CD4-positive, alpha-beta T cell treated with Interleukin-15 for 4 hours (primary cell): Measurements from ENCODE around the gene PPFIBP1.
"Not testable (repeated sequence)": the region's sequence is repeated elsewhere in the genome, so short reads cannot be mapped to it uniquely, and the experiment has no call there.

Experiments used
- DNase-seq: peaks from one replicate; pipeline ENCODE4 v3.0.0-alpha.2; 2020; ENCODE audit warnings: low spot score

Gene PPFIBP1

DNA sequence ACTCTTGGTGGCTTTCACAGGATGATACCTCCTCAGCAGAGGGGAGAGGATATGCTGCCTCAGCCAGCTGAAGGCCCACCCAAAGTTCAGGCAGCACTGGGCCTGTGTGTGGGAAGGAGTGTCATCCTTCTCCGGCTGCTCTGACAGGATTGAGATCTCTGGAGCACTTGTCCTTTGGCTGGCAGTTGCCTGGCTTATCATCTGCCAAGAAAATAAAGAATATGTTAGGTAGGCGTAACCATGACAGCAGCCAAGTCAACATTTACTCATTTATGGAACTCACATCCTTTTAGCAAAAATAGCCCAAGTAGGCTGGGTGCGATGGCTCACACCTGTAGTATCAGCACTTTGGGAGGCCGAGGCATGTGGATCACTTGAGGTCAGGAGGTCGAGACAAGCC is 68.5 kb downstream of the PPFIBP1 start:
- DNase-seq: no peak

DNA sequence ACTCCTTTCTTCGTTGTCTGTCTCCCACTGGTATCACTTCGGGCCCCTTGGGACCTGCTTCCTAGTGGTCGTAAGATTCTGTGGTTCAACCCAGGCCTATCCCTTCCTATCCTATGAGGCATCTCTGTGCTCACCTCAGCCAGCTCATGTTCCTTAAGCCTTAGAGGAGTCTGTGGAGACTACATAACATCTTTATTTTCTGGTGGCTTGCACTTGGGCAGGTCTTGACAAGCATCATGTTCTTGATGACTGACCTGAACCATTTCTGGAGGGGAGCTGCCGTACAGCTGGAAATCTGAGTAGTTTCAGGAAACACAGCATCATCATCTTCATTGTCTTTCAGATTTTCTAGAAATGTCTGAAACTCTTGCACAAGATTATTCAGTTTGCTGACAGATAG is 69.3 kb downstream of the PPFIBP1 start:
- no peak for DNase-seq

DNA sequence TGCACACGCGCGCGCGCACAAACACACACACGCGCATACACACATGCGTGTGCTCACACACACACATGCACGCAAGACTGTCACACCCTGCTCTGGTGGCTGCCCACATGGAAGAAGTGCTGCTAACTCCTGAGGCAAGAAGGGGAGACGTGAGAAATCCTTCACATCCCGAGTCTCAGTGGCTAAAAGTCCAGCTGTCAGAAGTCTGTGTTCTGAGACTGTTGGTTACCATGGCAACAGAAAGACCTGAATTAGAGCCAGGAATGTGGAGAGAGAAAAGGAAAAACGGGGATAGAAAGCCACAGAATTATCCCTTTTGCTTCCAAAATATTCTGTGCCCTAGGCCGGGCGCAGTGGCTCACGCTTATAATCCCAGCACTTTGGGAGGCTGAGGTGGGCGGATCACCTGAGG is 71.2 kb downstream of the PPFIBP1 start:
- DNase-seq: no peak

DNA sequence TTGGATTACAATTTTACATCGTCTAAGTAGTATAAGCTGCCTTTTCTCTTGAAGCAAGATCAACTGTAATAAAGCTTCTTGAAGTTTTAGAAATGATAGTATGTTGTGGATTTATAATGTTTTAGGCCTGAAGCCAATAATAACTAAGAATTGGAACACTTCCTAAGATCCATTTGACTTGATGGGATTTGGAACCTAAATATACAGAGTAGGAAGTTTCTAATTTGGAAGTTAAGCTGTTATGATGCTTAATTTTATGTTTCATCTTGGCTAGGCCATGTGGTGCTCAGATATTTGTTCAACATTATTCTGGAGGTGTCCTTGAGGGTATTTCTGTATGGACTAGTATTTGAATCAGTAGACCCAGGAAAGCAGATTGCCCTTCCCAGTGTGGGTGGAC is 74.9 kb downstream of the PPFIBP1 start:
- DNase-seq: not testable (repeated sequence)

DNA sequence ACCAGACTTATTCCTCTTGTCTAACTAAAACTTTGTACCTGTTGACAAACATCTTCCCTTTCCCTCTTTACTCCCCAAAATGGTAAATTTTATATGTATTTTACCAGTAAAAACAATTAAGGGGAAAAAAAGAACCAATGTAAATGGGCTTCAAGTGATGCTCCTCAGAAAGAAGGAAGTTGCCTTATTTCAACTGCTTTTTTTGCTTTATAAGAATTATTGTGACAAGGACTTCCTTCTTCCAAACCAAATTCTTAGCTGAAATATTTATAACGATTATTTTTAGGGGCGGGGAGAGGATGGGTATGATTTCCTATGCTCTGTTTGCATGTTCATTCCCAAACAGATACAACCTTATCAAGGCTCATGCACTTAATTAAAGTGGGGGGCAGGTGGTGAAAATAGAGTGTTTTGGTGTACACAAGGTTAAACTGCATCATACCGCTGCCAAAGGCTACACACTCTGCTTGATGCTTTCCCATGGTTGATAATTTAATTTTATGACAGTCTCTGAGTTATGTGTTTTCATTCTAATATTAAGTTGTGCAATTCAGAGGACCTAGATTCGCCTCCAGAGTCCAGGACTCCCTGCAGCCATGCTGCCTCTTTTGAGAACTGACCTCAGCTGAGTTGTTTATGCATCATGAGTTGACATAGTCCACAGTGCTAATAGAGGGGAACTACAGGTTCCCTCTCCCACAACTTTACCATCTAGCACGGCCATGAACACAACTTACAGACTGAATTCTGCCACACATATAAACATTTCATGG is 77.2 kb downstream of the PPFIBP1 start:
- not testable (repeated sequence) for DNase-seq

DNA sequence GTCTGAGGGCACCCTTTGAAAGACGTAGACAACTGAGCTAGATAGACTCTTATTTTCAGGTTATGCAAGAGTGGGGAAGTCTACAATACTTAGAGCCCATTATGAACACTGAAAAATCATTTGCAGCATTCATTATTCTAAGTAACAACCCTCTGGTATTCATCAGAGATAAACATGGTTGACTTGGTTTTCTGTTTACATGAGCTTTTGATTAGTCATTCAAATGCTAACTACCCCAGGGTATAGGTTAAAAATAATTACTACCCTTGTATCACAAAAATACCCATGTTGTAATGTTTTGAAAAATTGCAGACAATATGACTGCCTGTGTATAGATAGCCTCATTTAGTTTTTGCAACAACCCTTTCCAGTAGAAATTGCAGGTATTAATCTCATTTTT is 78.5 kb downstream of the PPFIBP1 start:
- DNase-seq: no peak

DNA sequence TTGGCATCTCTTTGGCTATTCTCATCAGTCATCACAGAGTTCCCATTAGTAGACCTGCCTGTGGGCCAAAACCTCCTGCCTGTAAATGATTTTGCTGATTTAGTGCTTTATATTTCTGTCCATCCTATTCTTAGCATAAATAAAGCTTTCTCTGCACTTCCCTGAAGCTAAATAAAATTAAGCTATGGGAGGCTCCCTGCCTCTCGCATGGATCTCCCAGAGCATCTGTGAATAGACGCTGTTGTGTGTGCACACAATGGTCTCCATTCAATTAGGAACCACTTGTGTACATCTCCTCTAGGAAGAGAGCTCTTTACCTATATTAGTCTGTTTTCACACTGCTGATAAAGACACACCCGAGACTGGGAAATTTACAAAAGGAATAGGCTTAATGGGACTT is 80.4 kb downstream of the PPFIBP1 start:
- no peak for DNase-seq

DNA sequence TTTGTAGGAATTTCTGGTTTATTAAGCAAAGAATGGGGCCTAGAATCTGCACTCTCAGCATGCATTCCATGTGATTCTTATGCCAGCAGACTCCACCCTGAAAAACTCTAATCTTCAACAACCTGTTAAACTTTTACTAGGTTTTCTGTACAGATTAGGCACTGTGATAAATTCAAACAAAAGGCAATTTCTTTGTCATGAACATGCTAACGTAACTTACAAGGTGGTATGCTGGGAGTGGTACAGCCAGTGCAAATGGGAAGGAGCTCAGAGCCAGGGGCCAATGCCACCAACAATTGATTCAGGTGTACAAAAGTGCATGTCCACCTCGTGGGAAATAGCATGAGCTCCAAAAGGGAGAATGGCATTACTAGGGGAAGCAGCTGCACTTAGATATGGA is 83.0 kb downstream of the PPFIBP1 start:
- DNase-seq: no peak

DNA sequence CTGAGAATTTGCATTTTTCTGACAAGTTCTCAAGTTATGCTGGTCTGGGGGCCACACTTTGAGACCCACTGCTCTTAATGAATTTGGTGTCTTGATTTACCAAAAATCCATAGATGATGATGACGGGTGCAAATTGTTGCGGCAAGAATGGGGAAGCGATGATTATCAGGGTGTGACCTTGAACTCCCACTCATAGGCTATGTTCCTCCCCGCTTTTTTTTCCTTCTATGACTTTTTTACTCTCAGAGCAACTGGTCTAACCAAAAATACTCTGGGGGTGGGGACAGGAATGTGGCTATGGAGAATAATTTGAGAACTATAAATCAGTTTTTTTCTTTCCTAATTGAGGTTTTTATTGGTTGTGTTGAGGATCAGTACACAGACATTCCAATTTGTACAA is 83.6 kb downstream of the PPFIBP1 start:
- no peak for DNase-seq

DNA sequence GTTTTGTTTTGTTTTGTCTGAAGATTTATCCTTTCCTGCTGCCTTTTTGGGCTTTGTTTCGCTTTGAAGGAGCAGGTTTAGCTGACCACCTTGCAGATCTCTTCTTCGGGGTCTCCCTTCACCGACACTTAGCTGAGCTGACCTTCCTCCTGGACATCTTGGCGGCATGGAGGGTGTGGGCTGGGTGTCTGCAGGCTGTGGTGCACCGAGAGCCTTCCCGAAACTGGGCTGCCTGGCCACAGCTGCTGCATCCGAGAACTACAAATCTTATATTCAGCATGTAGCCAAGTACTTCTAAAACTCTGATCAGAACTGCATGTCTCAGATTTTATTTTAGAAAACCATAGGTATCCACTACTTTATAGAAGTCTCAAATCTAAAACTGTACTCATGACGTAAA is 84.9 kb downstream of the PPFIBP1 start:
- no peak for DNase-seq

DNA sequence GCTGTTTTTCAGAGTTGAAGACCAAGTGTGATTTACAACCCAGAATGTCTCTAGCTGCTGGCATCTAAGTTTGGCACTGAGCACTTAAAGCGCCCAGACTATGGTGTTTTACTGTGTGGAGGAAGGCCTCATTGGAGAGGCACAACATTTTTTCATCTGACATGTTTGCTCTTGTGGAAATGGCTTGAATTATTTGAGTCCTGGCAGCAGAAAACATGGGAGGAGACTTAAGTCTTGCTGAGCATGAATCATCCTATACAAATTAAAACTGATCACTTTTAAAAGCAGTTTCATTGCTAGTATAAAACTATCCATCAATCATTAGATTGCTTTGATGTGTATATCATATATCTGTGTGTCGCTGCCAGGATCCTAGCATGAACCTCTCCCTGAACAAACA is 86.4 kb downstream of the PPFIBP1 start:
- DNase-seq: no peak

DNA sequence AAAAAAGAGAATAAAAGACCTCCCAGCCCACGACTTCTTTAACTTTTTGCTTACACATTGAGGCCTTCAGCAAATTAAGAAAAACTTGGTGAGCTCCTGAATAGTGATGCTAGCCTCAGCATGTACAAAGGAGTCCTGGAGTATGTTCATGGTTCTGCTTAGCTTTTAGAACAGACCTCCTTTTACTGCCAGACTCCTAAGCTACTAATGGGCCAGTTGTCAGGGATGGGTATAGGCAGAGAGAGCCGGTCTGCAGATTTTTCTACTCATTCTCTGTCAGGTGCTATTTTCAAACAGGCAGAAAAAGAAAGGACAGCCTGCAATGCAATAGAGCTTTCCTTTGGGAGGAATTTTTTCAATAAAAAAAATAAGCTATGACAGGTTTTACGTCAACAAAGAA is 90.4 kb downstream of the PPFIBP1 start:
- DNase-seq: no peak

DNA sequence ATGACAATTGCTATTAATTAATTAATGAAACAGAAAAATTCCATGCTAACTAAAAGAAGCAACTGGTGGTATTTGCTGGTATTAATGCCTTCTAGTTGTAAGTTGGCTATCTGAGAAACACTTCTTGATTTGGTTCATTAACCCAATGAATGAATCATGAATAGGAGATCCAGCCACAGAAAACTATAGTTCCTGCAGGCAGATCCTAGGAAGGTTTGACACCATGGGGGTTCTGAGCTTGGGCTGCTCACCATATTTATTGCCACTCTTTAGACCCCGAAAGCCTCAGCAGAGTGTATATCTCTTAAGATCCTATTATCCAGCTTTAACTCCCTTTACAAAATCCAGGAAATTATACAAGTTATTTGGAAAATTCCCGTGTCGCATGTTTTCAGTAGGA is 90.9 kb downstream of the PPFIBP1 start:
- no peak for DNase-seq

DNA sequence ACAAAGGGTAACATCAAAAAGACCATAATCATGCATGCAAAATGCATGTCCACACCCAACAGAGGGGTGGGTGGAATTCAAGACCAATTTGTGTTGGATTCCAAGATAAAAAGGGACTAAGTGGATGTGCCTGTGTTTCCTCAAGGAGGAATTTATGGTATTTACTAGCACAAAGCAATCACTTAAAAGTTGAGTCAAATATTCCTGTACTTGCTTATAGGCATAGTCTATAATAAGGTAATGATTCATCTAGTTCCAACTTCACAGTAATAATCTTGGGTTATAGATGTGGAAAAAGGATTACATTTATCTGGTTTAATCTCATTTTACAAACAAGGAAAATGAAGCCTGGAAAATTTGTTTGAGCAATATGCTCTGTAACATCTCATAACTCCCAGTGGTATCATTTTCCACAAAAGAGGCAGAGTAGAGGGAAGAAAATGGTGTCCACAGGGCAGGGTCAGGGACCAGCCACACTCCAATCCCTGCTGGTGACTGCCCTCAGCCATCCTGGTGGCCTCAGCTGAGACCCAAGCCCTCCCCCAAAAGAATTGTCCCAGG is 91.4 kb downstream of the PPFIBP1 start:
- no peak for DNase-seq

DNA sequence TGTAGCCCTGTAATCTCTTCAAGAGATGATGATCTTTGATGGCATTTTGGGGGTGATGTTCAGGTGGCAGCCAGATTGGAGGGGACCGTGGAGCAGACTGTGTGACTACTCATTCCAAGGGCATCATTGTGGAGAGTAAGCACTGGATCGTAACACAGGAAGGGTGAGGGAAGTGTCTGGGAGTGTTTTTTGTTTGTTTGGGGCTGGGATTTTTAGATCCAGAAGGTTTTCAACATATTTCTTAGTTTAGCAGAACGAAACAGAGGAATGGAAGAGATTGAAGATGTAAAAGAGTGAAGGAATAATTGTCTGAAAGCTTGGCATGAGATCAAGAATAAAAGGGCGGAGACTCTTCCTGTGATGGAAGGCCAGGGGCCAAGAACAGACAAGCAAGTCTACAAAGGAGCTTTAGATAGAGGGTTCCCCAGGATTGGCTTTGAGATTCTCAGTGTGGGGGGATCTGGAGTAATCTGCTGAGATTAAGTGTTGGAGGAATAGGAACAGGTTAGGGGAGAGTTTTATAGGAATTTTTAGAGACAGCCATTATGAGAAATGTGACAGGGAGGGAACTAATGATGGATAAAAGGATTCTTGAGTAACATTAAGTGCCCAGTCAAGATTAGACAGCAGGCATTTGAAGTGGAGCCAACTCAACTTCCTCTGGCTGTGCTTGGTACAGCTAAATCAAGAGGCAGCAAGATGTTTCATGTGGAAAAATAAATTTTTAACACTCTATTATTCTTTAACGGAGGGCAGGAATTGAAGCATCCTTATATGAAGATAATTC is 92.5 kb downstream of the PPFIBP1 start:
- DNase-seq: no peak

DNA sequence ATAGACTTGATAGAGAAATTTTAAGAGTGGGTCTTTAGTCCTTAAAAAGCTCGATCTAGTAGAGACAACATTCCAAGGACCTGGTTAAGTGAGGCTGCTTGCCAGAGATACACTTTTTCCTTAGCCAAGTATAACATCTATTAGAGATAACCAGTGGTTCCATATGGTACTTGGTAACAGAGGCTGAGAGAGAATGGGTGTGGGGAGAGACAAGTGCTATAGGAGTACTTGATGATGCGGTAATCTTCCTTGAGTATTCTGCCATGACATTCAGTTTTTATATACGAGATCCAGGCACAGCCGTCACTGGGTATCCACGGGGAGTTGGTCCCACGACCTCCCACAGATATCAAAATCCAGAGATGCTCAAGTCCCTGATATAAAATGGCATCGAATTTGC is 94.8 kb downstream of the PPFIBP1 start:
- no peak for DNase-seq

DNA sequence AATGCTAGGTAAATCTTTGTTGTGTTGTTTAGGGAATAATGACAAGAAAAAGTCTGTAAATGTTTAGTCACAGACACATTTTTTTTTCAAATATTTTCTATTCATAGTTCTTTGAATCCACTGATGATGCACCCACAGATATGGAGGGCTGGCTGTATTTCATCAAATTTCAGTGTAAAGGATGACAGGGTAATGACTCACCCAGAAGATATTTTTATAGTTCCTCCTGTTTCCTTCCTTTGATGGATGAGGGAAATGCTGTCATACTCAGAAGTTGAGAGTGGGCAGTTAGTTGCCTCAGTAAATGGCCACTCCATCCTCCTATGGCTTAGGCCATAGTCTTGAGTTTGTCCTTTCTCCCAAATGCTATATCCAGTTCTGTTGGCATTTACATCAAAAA is 95.3 kb downstream of the PPFIBP1 start:
- DNase-seq: no peak

DNA sequence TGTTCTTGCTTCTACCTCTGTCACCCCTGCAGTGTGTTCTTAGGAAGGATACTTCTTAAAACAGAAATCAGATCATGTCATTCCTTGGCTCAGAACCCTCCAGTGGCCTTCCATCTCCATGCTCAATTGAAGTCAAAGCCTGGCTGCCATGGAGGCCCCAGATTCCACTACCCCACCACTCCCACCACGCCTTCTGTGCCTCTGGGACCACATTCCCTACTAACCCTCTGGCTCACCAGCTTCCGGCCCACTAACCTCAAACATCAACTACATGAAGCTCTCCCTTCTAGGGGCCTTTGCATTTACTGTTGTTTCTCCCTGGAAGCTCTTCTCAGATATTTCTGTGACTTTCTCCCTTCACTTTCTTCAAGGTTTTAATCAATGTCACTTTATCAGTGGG is 96.1 kb downstream of the PPFIBP1 start:
- no peak for DNase-seq

DNA sequence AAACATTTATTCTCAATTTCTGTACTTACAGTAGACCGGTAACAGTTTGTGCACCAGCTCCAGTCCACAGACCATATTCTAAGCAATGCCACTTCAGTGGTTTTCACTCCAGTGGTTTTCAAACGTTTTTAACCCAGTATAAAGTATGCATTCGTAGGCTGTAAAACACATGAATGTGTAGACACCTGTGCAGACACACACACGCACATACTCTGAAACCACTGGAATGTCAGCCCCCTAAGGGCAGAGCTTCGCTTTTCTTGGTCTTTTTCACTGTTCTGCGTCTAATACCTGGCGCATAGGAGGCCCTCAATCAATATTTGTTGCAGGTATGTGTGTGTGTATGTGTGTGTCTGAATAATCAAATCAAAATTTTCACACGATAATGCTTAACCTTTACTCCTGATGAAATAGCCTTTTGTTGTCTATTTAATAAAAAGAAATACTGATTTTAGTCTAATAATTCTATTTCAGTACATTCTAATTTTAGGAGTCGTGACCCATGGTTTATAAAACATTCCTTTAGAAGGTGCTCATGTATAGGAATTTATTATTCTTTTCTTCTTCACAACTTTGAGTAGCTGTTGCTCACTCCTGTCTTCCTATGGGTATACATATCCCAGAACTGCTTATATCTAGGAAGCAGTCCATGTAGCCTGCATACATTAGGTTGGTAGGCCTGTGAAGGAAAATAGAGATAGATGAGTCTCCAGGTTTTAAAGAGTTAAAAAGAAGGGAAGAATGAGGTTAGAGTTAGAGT is 98.6 kb downstream of the PPFIBP1 start:
- DNase-seq: no peak

DNA sequence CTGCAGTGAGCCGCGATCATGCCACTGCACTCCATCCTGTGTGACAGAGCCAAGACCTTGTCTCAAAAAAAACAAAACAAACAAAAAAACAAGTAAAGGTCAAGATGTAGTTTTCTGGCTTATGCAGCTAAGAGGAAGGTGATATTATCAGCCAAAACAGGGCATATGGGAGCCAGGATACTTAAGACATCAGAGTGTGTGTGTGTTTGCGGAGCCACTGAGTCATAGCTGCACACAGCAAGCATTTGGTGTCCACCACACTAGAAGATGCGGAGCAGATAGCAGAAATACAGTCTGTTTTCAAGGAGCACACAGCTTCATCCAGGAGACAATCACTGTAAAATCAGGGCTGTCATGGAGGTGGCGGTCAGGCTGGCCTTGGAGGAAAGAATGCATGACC is 99.6 kb downstream of the PPFIBP1 start:
- DNase-seq: no peak

DNA sequence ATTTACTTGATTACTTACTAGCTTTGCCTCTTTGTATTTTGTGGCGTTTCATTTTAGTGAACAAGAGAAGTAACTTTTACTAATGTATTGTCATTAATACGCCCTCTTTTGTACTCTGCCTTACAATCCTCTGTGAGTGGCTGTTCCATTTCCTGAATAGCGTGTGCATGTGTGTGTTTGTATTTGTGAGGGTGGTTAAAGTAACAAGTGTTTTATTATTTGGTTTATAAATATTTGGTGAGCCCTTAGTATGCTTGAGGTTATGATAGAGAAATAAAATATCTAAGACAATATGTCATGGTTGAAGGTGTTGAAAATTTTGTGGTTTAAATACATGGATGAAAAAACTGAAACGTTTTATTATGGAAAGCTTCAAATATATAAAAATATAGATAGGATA is 100.6 kb downstream of the PPFIBP1 start:
- no peak for DNase-seq

DNA sequence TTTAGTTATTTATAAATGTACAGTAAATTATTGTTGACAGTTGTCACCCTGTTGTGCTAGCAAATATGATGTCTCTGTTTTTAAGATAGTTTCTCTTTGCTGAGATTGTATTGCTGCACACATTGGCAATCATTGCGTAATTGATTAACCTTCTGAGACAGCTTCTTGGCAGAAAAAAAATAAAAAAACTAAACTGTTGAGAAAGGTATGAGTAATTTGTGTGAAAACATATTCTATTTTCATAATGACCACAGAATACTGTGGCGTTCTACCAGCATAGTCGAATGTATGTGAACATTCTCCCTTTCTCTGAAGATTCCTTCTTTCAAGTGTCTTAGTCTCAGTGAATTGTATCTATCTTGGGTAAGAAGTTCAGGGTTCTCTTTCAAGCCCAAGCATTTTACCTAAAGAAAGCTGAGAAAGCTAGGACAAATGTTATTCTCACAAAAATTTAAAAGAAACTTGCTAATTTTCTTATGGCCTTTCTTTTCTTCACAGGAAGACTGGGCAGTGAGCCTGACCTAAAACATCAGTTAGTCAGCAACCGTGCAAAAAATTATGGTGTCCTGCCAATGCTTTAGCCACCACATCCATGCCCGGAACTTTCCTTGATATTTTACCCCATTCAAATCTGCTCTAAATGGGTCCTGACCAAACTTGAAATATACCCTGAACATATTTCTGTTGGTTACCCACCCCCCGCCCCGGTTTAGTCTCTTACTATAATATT is 103.3 kb downstream of the PPFIBP1 start:
- DNase-seq: no peak
